H1 (cell line): ENCODE measurements around the gene RNF220. TPM values are rescaled to one million over a fixed set of nuclear protein-coding genes. Genes with fewer than 3 reads are reported as not detected.

Experiments
- ATF2 ChIP-seq: IDR thresholded peaks from 2 replicates; pipeline ENCODE4 v1.6.1; 2012; ENCODE audit warnings: low read length, inconsistent platforms
- JUN ChIP-seq: IDR thresholded peaks from 2 replicates; pipeline ENCODE4 v1.6.1; 2011; ENCODE audit warnings: low read depth, mild to moderate bottlenecking, improper control_type of control experiment, low read length
- RNF2 ChIP-seq: fragments of 200-900, 300-1000 bp; sonication (generic); IDR thresholded peaks from 2 replicates; pipeline ENCODE4 v1.7.1; 2016; ENCODE audit warnings: borderline replicate concordance, low read depth, mild to moderate bottlenecking, antibody characterized with exemption, low read length; ENCODE audit not compliant: poor library complexity, severe bottlenecking; ENCODE audit errors: missing control alignments
- polyA plus RNA-seq, 7 experiments: library from polyadenylated mRNA; depleted of rRNA in 3 of 7; stranded (reverse) in 5 of 7; unstranded in 2 of 7; fragments of >200 nt in 5 of 7; fragments of 200-250 nt in 2 of 7; gene quantifications; 1 replicate in 5 of 7; 2 replicates in 1 of 7; 4 replicates in 1 of 7; pipeline versions ENCODE4 v1.2.1 to v1.2.3, GENCODE V29; 2011 to 2013; ENCODE audit warnings: missing spikeins in 2 of 7, mixed read lengths in 2 of 7
- total RNA-seq: library from RNA; stranded (reverse); fragmentation: NEBNext Ultra II Directional; extraction: Animal tissue kit (Norgen Biotek cat#: 25700); gene quantifications from 2 replicates; pipeline ENCODE4 v1.2.1, GENCODE V29; 2021

Gene RNF220
- total and polyA plus RNA-seq, 2 of the 8 experiments (the other 6 are each of a cell fraction or from before 2014, with no cell fraction given) = 123 to 160 TPM

DNA sequence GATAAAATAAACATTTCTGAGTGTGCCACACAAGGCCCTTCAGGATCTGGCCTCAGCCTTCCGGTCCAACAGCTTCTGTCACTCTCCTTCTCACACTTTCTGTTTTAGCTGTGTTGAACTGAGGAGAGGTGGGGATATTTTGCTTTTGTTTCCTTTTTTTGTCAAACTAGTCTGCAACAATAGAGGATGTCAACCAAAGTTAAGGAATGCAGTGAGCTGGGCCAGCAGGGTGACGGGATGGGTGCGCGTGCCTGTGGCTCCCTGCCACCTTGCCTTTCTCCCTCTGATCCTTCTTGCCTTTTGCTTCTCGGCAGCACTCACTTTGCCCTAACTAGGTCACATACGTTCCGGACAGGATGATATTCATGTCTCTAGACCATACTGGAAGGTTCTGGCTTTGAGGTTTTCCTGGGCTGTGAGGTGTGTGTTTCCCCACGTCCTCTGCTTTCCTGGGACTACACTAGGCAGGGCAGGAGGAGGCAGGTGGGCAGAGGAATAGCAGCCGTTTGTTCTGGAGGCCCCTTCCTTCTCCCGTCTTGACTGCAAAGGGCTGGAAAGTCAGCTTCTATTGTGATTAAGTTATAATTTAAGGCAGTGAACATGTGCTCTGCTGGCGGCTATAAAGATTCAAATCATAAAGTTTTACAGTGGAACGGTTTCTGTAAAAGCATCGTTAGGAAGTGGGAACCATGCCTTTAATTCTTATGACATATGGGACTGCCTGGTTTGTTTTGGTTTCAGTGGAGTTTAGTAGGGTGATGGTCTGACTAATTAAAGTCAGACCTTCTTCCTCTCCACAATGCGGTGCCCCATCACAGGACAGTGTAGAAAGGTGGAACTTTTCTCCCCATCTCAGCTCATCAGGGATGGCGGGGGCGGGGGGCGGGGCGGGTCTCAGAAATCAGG, 67.8 kb downstream of the RNF220 start (continued):
- TF ChIP-seq JUN (no peak), RNF2 (no peak), ATF2 (no peak)
